ENCODE results near the gene PRR23E.

The PRR23E gene

DNA sequence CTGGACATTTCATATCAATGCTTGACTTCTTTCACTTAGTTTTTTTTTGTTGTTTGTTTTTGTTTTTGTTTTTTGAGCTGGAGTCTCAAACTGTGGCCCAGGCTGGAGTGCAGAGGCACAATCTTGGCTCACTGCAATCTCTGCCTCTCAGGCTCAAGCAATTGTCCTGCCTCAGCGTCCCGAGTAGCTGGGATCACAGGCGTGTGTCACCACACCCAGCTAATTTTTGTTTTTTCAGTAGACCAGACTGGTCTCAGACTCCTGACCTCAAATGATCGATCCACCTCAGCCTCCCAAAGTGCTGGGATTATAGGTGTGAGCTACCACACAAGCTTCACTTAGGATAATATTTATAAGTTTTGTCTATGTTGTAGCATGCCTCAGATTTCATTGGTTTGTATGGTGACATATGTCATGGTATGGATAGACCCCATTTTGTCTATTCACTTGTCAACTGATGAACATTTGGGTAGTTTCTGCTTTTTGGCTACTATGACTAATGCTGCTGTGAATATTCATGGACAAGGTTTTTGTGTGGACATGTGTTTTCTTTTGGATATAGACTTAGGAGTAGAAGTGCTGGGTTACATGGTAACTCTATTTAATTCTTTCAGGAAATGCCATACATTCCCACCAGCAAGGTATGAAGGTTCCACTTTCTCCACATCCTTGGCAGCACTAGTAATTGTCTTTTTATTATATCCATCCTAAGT is 6.8 kb upstream of the PRR23E start:
- DNase-seq: no peak

DNA sequence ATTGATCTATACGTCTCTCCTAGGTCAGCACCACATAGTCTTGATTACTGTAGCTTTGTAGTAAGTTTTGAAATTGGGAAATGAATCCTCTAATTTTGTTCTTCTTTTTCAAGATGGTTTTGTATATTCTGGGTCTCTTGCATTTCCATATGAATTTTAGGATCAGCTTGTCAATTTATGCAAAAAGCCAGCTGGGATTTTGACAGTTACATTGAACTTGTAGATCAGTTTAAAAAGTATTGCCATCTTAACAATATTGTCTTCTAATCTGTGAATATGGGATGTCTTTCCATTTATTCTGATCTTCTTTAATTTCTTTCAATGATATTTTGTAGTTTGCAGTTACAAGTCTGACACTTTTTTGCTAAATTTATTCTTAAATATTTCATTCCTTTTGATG is 5.6 kb upstream of the PRR23E start:
- no peak for DNase-seq

DNA sequence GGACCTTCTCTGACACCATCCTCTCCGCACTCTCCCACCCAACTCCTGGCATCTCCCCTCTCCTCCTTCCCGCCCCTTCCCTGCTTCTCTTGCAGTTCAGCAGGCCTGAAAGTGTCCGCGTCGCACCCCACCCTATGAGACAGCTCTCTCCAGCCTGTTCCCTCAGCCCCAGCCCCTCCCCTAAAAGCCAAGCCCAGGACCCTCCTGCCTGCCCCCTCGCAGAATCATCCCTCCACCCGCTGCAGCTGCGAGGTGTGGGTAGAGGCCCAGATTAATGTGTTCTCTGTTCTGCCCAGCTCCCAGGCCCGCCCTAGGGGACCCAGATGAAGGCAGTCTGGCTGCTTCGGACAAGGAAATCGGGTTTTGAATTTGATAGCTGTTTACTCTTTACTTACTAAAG is 410 bp downstream of the PRR23E start:
- DNase-seq: no peak

DNA sequence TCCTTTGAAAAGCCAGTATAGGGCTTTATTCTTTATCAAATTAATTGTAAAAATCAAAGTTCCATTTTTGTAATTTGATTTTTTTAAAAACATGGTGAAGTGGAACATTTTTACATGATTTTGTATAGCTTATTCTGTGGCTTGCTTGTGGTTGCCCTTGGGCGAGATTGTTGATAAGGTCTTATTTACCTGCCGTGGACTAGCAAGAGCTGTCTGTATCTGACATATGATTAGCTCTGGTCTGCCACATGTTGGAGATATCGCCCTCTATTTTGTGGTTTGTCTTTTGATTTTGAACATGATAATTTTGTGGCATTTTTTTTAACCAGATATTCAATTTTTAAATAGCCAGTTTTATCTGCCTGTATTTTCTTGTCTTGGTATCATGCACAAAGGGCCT is 844 bp downstream of the PRR23E start:
- DNase-seq: no peak

DNA sequence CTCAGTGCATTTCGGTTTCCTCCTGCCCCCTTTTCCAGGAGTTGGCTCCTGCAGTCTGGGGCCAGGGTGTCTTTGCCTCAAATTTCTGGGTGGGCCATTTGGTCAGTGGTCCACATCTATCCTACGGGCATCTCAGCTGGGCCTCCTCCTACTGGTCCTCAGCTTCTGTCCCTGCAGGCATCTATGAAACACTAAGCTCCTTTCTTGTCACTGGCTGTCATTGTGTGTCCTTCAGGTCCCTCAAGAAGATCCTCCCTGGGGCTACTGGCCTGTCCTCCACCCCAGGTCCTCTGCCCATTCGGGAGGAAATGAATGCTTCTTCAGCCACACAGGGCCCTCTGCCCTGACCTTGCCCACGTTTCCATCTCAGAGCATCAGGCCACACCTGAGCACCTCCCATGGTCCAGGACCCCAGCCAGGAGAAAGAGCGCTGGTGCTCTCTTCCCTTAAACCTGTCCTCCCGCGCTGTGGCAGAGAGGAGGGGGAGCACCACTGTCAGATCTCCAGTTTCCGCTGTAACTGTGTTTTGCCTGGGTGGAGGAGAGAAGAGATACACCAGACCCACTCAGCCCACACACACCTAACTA is 1.8 kb downstream of the PRR23E start:
- no peak for DNase-seq

DNA sequence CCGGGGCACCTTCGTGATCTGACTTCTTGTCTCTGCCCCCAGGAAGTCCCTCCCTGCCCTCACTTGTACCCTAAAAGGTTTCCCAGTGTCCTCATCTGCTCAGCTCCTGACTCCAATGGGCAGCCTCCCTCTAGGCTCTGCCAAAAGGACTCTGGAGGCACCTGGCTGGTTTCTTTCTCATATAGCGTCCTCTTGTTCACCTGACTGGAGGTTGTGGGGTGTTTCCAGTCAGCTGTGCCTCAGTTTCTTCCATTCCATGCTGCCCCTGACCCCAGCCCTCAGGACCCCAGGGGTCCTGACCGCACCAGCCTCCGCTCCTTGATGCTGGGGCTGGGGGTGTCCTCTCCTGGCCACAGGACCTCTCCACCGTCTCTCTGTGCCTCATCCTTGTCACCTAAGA is 2.5 kb downstream of the PRR23E start:
- no peak for DNase-seq

DNA sequence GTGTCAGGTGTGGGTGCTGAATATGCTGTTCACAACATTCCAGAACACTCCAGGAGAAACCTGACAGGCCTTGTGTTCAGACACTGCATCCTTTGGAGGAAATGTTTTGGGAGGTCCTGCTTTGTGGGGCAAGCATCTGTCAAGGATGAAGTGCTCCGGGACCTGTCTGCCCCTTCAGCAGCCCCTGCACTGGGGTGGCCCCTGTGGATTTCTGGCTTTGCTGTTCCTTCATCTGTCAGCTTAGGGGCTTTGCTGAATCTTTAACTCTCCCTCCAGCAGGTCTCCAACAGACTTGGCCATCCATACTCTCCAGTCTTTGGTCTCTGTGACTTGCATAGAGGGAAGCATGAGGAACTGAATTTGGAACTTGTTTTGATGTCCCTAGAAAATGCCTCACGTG is 3.1 kb downstream of the PRR23E start:
- DNase-seq: no peak

DNA sequence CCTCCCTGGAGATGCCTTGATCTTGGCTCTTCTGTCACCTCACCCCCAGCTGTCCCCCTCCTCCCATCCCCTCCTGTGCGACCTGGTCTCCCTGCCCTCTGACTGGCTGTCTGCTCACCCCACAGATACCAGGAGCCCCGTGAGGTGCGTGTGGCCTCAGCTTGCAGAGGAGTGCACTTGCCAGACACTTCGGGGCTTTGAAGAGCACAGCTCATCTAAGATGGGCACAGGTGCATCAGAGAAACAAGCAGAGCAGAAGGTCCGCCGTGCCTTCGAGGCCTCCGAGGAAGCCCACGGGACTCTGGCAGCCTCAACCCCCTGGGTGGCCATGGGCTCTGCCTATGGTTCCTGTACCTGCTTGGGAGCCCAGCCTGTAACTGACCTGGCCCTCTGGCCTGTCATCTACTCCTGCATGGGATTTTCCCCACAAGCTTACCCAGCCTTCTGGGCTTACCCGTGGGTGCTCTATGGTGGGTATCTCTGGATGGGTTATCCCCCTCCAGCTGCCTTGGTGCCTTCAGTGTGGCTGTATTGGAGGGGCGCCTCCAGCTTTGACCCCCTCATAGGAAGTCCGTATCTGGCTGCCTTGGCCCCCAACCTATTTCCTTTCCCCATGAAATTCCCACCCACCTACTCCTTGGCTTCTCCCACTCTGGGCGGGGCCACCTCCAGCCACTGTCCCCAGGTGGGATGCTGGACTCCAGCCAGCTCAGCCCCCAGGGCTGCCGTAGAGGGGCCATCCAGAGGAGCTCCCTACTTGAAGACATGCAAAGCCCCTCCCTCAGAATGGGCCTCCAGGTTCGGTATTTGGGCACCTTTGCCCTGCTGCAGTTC is 3.8 kb downstream of the PRR23E start:
- DNase-seq: no peak

DNA sequence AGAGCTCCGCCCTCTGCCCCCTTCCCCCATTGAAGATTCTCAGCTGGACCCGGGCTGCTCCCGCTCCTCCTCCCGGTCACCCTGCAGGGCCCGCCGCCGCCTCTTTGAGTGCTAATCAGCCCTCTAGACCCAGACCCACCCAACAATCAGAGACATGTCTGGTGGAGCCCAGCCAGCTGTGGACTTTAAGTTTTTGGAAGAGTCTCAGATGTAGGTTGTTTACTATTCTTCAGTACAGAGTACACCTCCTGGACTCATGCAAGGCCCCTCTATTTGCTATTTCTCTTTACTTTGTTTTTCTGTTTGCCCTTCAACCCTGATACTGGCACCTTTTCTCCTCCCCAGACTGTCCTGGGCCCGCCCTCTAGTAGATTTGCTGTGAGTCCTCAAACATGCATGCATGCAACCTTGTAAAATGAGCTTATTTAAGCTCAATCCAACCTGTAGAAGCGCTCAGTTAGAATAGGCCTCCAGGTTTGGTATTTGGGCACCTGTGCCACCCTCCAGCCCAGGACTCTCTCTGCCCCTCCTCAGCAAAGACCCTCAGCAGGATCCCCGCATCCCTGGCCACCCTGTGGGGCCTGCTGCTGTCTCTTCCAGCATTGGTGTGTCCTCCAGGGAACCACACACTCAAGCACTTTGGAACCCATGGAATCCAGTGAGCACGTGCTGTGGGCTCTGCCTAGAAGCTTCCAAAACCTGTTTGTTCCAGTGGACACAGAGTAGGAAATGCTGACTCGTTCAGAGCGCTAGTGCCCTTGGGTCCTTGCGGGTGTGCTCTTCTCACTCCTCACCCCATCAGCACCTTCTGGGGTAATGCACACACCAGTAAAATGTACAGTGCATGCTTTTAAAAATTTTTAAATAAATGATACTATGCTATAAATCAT is 4.6 kb downstream of the PRR23E start:
- no peak for DNase-seq

DNA sequence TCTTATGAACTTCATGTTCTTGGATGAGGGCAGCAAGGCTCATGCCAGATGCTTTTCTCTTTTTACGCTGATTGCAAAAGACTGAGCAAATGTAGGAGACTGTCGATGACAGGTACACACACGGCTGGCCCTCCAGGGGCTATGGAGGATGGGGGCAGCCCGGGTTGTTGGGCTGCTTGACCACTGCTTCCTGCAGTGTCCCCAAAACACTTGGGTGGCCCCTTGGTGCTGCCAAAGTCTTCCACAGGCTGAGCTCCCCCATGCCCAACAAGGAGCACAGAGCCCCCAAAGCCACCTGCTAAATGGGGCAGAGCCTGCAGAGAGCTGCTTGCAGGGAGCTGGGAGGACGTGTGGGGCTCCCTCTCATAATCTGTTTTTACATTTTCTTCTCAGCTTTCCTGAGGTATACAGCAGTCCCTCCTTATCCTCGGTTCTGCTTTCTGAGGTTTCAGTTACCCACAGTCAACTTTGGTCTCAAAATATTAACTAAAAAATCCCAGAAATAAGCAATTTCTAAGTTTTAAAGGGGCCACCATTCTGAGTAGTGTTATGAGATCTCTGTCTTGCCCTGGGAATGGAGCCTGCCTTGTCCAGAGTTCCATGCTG is 7.3 kb downstream of the PRR23E start:
- no peak for DNase-seq

DNA sequence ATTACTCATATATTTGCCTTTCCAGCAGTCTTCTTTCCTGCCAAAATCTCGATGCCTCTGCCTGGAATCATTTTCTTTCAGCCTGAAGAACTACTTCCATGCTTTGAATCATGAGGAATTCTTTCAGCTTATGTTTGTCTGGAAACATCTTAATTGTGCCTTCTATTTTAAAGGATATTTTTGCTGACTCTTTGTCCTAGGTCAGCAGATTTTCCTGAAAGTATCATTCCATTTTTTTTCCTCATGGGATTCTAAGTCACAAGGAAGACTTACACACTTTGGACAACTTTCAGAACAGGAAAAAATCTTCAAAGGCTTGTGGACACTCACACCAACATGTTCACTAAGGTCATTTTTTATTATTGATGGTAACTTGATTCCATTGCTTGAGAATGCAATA is 10.1 kb downstream of the PRR23E start:
- no peak for DNase-seq

DNA sequence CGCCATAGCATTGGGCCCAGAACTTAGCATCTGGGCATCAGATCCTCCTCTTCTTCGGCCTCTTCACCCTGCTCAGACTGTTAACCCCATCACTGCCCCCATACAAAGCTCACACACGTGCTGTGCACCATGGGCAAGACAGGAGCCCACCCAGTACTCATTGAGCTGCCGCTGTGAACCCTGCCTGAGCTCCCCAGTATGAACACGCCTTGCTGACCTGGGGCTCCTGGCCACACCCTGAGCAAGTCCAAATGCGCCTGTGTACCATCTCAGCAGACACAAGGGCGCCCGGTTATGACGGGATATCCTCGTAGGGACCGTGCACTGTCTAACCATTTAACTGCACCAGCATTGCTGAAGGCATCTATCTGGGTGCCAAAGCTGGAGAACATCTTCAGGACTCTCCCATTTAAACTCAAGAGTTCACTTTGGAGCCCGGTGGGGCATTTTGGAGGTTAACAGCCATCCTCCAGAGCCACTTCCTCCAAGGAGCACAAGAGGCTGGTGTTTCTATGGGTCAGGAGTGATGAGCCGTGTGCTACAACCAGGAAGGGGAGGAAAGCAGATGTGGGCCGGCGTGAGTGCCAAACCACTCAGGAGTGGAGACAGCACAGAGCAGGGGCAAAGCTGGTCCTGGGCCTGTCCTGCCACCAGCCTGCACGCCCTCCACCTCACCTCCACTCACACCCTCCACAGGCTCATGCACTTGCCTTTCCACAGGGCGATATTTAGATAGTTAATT is 12.1 kb downstream of the PRR23E start:
- peak; percentile 10 to 37 for DNase-seq

DNA sequence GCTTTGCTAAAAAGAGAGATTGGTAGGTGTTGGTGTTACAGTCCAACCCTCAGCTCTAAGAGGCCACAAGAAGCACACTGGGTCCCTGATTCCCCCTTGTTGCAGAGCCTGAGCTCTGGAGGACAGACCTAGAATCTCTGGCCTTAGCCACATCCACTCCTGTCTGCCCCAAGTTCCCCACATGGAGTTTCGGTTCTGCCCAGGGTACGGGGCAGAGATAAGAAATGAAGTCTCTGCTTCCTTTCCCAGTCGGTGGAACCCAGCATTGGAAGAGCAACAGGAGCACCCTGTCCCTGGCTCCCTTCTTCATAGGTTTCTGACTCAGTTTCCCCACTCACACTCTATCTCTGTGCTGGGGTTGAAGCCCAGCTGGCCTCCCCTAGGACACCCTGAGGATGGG is 13.2 kb downstream of the PRR23E start:
- DNase-seq: peak; percentile 20 to 34

DNA sequence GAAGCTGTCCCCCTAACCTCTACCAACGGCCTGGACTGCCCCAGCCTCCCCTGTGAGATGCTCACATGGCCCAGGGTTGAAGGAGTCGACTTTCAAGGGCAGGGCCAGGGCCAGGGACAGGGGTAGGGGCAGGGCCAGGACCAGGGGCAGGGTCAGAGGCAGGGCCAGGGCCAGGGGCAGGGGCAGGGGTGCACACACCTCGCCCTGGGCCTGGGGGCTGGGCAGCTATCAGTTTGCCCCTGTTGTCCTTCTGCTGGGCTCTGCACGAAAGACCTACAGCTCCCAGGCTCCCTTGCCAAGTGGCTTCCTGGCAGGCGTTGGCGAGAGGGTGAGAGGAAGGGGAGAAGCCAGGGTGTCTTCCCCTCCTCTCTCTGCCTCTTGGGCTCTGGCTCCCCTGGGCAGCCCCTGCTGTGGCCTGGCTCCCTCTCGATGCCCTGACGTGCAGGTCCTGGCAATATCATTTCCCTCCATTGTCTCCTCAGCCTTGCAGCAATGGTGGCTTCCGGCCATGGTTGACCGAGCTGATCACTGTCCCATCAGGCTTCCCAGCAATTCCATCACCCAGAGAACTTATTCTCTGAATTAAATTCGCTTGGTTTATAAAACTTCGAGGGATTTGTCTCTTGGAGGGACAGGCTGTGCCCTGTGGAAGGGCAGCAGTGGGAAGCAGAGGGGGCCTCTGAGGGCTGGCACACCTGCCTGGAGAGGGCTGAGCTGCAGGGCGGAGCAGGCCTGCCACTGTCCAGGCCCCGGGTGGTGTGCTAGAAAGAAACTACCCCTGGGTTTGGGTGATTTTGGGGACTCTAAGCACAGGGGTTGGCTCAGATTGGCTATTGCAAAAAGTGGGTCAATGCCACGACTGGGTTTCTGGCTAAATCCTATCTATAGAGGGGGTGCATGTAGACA is 13.9 kb downstream of the PRR23E start:
- DNase-seq: no peak

DNA sequence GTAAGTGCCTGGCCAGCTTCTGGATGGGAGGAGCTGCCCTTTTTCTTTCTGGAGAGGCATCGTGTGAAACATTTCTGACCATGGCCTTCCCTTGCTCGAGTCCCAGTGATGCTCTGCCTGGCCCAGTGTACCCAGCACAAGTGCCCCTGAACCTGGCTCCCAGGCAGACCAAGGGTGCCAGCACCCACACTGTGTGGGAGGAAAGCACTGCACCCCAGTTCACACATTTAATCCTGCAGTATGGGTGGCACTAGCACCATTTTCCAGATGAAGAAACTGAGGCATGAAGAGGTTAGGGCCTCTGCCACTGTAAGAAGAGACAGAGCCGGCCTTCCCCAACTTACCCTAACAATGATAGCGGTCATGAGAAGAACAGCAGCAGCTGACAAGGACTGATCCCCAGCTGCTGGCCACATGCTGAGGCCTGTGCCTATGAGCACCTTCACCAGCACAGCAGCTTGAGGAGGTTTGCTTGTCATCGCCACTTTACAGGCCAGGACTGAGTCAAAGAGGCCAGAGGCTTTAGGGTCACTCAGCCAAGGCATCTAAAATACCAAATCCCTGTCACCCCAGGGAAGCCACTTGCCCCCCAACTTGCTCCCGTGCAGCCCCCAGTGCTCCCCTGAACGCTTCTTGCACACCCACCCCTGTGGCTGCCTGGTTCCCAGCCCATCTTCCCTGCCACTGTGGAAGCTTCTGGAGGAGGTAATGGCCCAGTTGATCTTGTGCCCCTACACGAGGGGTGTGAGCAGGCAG is 15.0 kb downstream of the PRR23E start:
- DNase-seq: no peak

DNA sequence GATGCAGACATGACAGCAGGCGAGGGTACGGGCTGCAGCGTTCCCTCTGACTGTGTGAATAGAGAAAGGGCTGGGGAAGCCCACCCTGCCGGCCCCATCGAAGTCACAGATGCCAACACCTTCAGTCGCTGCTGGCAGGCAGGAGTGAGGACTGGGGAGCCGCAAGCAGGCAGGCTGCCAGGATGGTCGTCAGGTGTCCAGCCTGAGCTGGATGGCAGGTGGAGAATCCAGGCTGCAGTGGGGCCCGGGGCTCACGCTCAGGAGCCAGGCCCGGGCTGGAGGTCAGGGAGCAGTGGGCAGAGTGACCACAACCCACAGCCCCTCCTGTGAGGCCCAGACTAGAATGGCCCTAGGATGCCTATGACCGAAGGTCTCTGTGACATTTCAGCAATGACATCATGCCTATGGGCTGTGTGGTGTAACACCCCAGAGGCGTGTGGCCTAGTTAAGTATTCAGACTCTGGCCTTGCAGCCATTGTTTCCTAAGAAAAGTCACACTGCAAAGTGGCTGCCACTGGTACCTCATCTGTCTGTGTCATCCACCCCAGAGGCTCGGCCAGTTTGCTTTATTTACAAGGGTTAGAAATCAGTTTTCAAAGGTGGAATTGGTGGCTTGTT is 15.7 kb downstream of the PRR23E start:
- DNase-seq: peak; percentile 28 to 57

DNA sequence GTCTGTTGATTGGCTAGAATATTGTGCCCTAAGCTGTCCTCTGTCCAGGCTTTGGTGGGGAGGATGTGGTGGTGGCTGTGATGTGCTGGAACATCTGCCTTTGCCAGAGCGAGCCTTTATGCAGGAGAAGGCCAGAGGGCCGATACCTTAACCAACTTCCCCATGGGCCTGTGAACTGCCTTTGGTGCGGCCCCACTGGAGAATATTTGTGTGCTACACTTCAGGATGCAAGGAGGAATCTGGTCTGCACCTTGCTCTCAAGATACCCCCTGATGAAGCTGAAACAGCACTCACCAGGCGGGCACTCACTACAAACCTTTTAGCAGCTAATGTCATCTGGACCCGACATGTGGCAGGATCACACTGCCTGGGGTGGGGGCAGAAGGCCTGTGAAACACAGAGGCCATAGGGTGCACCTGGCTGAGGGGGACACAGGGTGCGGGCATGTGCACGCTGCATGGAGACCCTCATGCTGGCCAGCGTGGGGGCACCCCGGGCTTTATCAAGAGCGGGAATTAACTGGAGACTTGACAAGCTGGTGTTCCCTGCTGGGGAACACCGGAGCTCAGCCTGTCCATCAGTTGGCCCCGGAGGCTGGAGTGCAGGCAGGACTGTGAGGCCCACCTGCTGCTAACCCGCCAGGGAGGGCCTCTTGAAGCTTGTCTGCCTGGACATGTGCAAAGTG is 16.4 kb downstream of the PRR23E start:
- no peak for DNase-seq

DNA sequence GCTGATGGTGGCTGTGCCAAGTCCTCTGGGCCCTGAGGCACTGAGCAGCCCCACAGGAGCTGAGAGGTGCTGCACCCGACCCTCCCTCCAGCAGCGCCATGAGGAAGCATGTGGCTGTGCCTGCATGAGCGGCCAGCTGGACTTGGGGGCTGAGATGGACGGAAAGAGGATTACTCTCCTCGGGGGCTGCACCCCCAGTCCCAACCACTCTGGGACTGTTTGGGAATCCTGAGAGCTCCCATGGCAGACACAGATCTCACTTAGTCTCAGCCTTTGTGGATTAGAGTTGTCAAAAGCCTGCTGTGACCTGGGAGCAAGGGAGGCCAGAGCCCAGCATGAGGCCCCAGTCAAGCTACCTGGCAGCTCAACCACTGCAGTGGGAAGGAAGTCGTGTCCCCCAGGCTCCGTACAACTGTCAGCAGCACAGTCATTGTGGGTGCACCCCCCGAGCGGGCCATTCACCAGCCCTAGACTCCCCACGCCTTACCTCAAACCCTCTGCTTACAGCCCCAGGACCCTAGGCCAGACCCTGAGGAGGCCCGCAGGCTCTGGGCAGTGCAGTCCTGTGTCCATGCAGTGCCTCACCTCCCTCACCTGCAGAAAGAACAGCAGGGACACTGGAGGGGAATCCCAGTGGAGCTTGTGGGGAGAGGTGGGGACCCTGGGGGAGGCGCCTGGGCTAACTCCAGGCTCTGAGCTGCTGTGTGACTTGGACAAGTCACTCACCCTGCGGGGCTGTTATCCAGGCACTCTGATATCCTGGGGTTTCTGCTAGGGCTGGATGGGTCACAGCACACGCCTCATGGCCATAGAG is 17.1 kb downstream of the PRR23E start:
- no peak for DNase-seq
